ENCODE measurements around the gene IL18BP. TPM values are rescaled to one million over a fixed set of nuclear protein-coding genes. Genes with fewer than 3 reads are reported as not detected.

Gene IL18BP
- total and polyA plus RNA-seq, 9 of the 15 experiments (the other 6 are each of a cell fraction or from before 2014, with no cell fraction given) = 0.34 to 9.4 (median 3.2) TPM

DNA sequence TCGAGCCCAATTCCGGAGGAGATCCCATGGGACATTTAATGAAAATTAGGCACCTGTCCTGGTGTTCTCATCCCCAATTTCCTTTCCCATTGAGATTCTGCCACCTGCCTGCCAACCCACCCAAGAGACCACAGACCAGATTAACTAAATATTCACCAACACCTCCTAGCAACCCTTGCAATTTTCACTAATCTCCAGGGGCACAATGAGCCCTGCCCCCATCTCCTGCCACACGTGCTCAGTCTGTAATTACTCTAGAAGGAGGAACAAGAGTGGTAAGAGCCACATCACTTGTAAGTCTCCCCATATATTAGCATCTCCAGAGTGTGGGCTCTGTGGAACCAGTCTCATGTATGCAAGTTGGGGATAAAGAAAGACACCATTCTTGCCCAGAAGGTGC lies 38.0 kb downstream of the IL18BP start (continued):
- no peak for TF ChIP-seq ZNF583 (CRISPR knock-in tag; IDR thresholded peaks at IDR 0.05)
- TF ChIP-seq EWSR1 (IDR thresholded peaks at IDR 0.05; ENCODE audit: borderline replicate concordance, low read depth, partially characterized antibody) = no peak
- no peak for TF ChIP-seq CBX3 (IDR thresholded peaks at IDR 0.05; ENCODE audit: borderline replicate concordance in 1 of 2, low read length in 2 of 2)
- no peak for TF ChIP-seq TEAD4 (IDR thresholded peaks at IDR 0.05; ENCODE audit: low read length)
- TF ChIP-seq TEAD4 (CRISPR knock-in tag; IDR thresholded peaks at IDR 0.05; ENCODE audit: borderline replicate concordance) = no peak
- TF ChIP-seq CEBPB (tag; IDR thresholded peaks at IDR 0.05) = no peak
- no peak for TF ChIP-seq ZNF436 (CRISPR knock-in tag; IDR thresholded peaks at IDR 0.05)
- no peak for TF ChIP-seq GABPB1 (CRISPR knock-in tag; IDR thresholded peaks at IDR 0.05)
- TF ChIP-seq HSF4 (CRISPR knock-in tag; IDR thresholded peaks at IDR 0.05; ENCODE audit: borderline replicate concordance) = no peak
- no peak for TF ChIP-seq ZNF668 (CRISPR knock-in tag; IDR thresholded peaks at IDR 0.05)
- TF ChIP-seq YY1 (IDR thresholded peaks at IDR 0.05; ENCODE audit: borderline replicate concordance in 1 of 3, control insufficient read depth in 1 of 3, extremely low read depth in 1 of 3, insufficient read depth in 3 of 3, insufficient read length in 1 of 3, insufficient replicate concordance in 2 of 3, low read depth in 1 of 3, low read length in 2 of 3) = no peak
- TF ChIP-seq SMARCA5 (IDR thresholded peaks at IDR 0.05) = no peak
- no peak for TF ChIP-seq PTTG1 (tag; IDR thresholded peaks at IDR 0.05; ENCODE audit: low read depth)
- TF ChIP-seq, protein P1, sequence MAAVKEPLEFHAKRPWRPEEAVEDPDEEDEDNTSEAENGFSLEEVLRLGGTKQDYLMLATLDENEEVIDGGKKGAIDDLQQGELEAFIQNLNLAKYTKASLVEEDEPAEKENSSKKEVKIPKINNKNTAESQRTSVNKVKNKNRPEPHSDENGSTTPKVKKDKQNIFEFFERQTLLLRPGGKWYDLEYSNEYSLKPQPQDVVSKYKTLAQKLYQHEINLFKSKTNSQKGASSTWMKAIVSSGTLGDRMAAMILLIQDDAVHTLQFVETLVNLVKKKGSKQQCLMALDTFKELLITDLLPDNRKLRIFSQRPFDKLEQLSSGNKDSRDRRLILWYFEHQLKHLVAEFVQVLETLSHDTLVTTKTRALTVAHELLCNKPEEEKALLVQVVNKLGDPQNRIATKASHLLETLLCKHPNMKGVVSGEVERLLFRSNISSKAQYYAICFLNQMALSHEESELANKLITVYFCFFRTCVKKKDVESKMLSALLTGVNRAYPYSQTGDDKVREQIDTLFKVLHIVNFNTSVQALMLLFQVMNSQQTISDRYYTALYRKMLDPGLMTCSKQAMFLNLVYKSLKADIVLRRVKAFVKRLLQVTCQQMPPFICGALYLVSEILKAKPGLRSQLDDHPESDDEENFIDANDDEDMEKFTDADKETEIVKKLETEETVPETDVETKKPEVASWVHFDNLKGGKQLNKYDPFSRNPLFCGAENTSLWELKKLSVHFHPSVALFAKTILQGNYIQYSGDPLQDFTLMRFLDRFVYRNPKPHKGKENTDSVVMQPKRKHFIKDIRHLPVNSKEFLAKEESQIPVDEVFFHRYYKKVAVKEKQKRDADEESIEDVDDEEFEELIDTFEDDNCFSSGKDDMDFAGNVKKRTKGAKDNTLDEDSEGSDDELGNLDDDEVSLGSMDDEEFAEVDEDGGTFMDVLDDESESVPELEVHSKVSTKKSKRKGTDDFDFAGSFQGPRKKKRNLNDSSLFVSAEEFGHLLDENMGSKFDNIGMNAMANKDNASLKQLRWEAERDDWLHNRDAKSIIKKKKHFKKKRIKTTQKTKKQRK (IDR thresholded peaks at IDR 0.05; ENCODE audit: borderline replicate concordance, low read depth, low read length) = no peak
